CD4-positive, alpha-beta T cell (primary cell): ENCODE measurements around the gene MRPS24. TPM values are rescaled to one million over a fixed set of nuclear protein-coding genes. Genes with fewer than 3 reads are reported as not detected.

ENCODE experiments used
- total RNA-seq, 174 experiments: library from RNA in 2 of 174; stranded (reverse) in 2 of 174; gene quantifications; one replicate each; pipeline ENCODE4 v1.2.3 and lab custom pipeline; 2021 to 2026

Gene MRPS24
- total RNA-seq, 2 experiments from 2014 or later = 63.1 to 69.7 TPM

Other genes starting within 250 kb of the MRPS24 start
- 10 to 100 TPM; 78.9 to 80.7 TPM for gene COA1, start 140.0 kb downstream of the MRPS24 start, total RNA-seq
- gene BLVRA, start 110.8 kb downstream of the MRPS24 start, total RNA-seq = 10 to 100 TPM; 15.7 TPM
- 10 to 100 TPM; 21.8 to 22.5 TPM for gene URGCP, start 37.1 kb upstream of the MRPS24 start, total RNA-seq
- 1 to 10 TPM; 6.1 to 7.8 TPM for gene UBE2D4, start 56.9 kb upstream of the MRPS24 start, total RNA-seq
- not detected for gene SPDYE1, start 128.4 kb upstream of the MRPS24 start, total RNA-seq
- gene DBNL, start 175.2 kb upstream of the MRPS24 start, total RNA-seq = 10 to 100 TPM; 88.5 to 90.6 TPM
- gene PGAM2, start 196.1 kb upstream of the MRPS24 start, total RNA-seq = 1 to 10 TPM; 1.3 to 1.8 TPM
- 10 to 100 TPM; 33.6 to 35.6 TPM for gene POLM, start 213.0 kb upstream of the MRPS24 start, total RNA-seq
- 10 to 100 TPM; 20.3 to 21.3 TPM for gene AEBP1, start 234.8 kb upstream of the MRPS24 start, total RNA-seq